MCF 10A (cell line): ENCODE measurements around the gene LEMD1. TPM values are rescaled to one million over a fixed set of nuclear protein-coding genes. Genes with fewer than 3 reads are reported as not detected.

ENCODE experiments used
- BruUV-seq: library from RNA; stranded (reverse); fragments of 400-500 nt; replicated peaks from 2 replicates; lab custom pipeline; 2021; lab: Mats Ljungman, UMichigan
- CTCF ChIA-PET: fragments of 300-600 bp; sonication (Branson Sonifier 250); formaldehyde crosslinking; extraction: SDS; loops from one replicate; lab custom pipeline; 2021; ENCODE audit warnings: antibody characterized with exemption, inconsistent platforms; lab: Yijun Ruan, JAX
- POLR2A ChIA-PET: fragments of 300-600, 350-650 bp; sonication (Branson Sonifier 250); formaldehyde crosslinking; extraction: SDS; loops from one replicate; lab custom pipeline; 2020; ENCODE audit warnings: antibody characterized with exemption, inconsistent platforms; lab: Yijun Ruan, JAX
- DNase-seq: peaks from one replicate; pipeline ENCODE4 v3.0.0-alpha.2; 2018; ENCODE audit not compliant: unreplicated experiment
- H3K27ac Mint-ChIP-seq: one replicate; pipeline ENCODE4 v1.8.0; 2022; ENCODE audit warnings: mild to moderate bottlenecking, low read depth, mixed read lengths; ENCODE audit not compliant: unreplicated experiment
- H3K27me3 Mint-ChIP-seq: one replicate; pipeline ENCODE4 v1.8.0; 2022; ENCODE audit warnings: mixed read lengths; ENCODE audit not compliant: insufficient read depth, unreplicated experiment
- H3K36me3 Mint-ChIP-seq: one replicate; pipeline ENCODE4 v1.8.0; 2022; ENCODE audit warnings: mild to moderate bottlenecking, moderate library complexity, mixed read lengths; ENCODE audit not compliant: insufficient read depth, unreplicated experiment
- H3K4me1 Mint-ChIP-seq: one replicate; pipeline ENCODE4 v1.8.0; 2022; ENCODE audit warnings: mixed read lengths; ENCODE audit not compliant: insufficient read depth, unreplicated experiment
- H3K4me3 Mint-ChIP-seq: one replicate; pipeline ENCODE4 v1.8.0; 2022; ENCODE audit warnings: mild to moderate bottlenecking, moderate library complexity, mixed read lengths; ENCODE audit not compliant: unreplicated experiment
- H3K9me3 Mint-ChIP-seq: one replicate; pipeline ENCODE4 v1.8.0; 2022; ENCODE audit warnings: mixed read lengths; ENCODE audit not compliant: unreplicated experiment
- CTCF ChIP-seq: fragments of 200-600 bp; IDR thresholded peaks from one replicate; pipeline ENCODE4 v1.8.0; 2022; ENCODE audit warnings: antibody characterized with exemption, mild to moderate bottlenecking; ENCODE audit not compliant: unreplicated experiment
- intact Hi-C: fragments of 100-400 bp; cut with micrococcal nuclease; formaldehyde crosslinking; loops from 2 replicates; pipeline ENCODE4 v1.14.1; 2022
- total RNA-seq: library from RNA; stranded (reverse); gene quantifications from 2 replicates; pipeline ENCODE4 v1.2.3, GENCODE V29; 2022

Gene LEMD1
- total RNA-seq, 1 experiment from 2014 or later, result 1.4 TPM

GRCh38 chr1:205437570-205437969 lies 15.7 kb upstream of the LEMD1 start:
- no peak for TF ChIP-seq CTCF
- H3K4me3 Mint-ChIP-seq, result no peak overlapping the region
- DNase-seq, result no peak
- ChIA-PET POLR2A (interaction anchor here (4.5 kb wide), 1 partner anchor 14 kb away, joined by 38 read pairs; no protein-coding TSS in a partner anchor), CTCF (interaction anchor here (0.6 to 7.6 kb wide), 6 partner anchors 9 to 49 kb away, joined by 4 to 110 read pairs (median 7); no protein-coding TSS in a partner anchor)
- H3K9me3 Mint-ChIP-seq, result no peaks in the 10 kb centered on the region
- BruUV-seq, result no TSS peak
- intact Hi-C loops, result no loop called here
- H3K27me3 Mint-ChIP-seq, result peaks cover 21% of the 10 kb centered on the region
- no peak overlapping the region for H3K27ac Mint-ChIP-seq
- H3K4me1 Mint-ChIP-seq, result peaks cover 25% of the 10 kb centered on the region
- peaks cover 4% of the 10 kb centered on the region for H3K36me3 Mint-ChIP-seq

GRCh38 chr1:205436776-205437410 lies 15.0 kb upstream of the LEMD1 start:
- H3K9me3 Mint-ChIP-seq, result no peaks in the 10 kb centered on the region

GRCh38 chr1:205435578-205436573 lies 14.0 kb upstream of the LEMD1 start:
- BruUV-seq, result no TSS peak
- no peak for DNase-seq
- ChIA-PET CTCF (interaction anchor here (0.7 to 3.4 kb wide), 6 partner anchors 12 to 82 kb away, joined by 3 to 26 read pairs (median 4); no protein-coding TSS in a partner anchor), POLR2A (interaction anchor here (0.5 to 0.7 kb wide), 3 partner anchors 14 to 42 kb away, joined by 3 to 4 read pairs (median 3); no protein-coding TSS in a partner anchor)
- no peak for TF ChIP-seq CTCF
- Mint-ChIP-seq H3K4me1 (peaks cover 17% of the 10 kb centered on the region), H3K27me3 (peaks cover 38% of the 10 kb centered on the region), H3K36me3 (peaks cover 4% of the 10 kb centered on the region), H3K9me3 (no peaks in the 10 kb centered on the region), H3K4me3 (no peak overlapping the region), H3K27ac (no peak overlapping the region)
- intact Hi-C loops, result no loop called here

More at GRCh38 chr1:205436776-205437410, 15.0 kb upstream of the LEMD1 start:
- CTCF ChIA-PET, result interaction anchor here (1.9 to 7.6 kb wide), 4 partner anchors 8 to 50 kb away, joined by 6 to 110 read pairs (median 29); no protein-coding TSS in a partner anchor
- Mint-ChIP-seq H3K36me3 (peaks cover 4% of the 10 kb centered on the region), H3K27ac (no peak overlapping the region), H3K4me1 (peaks cover 25% of the 10 kb centered on the region), H3K4me3 (no peak overlapping the region), H3K27me3 (peaks cover 28% of the 10 kb centered on the region)
- intact Hi-C loops, result no loop called here
- DNase-seq, result no peak
- BruUV-seq, result no TSS peak
- TF ChIP-seq CTCF, result no peak
- POLR2A ChIA-PET, result interaction anchor here (0.5 to 4.5 kb wide), 2 partner anchors 14 to 26 kb away, joined by 3 to 38 read pairs; no protein-coding TSS in a partner anchor
